OCI-LY7 (cell line): ENCODE measurements around the gene TMIGD1. TPM values are rescaled to one million over a fixed set of nuclear protein-coding genes. Genes with fewer than 3 reads are reported as not detected.

Source experiments
- BruUV-seq: library from RNA; stranded (reverse); fragments of 400-500 nt; replicated peaks from 2 replicates; lab custom pipeline; 2021; lab: Mats Ljungman, UMichigan
- CTCF ChIA-PET: fragments of 300-600 bp; sonication (Branson Sonifier 250); formaldehyde crosslinking; loops from one replicate; lab custom pipeline; 2022; ENCODE audit warnings: antibody characterized with exemption; ENCODE audit not compliant: unreplicated experiment; lab: Charles Lee
- POLR2A ChIA-PET: fragments of 300-600 bp; sonication (Branson Sonifier 250); formaldehyde crosslinking; loops from one replicate; lab custom pipeline; 2022; ENCODE audit warnings: antibody characterized with exemption; lab: Charles Lee
- DNase-seq: peaks from one replicate; pipeline ENCODE4 v3.0.0-alpha.2; 2015; ENCODE audit warnings: low spot score
- H2AFZ ChIP-seq: fragments of 200-600 bp; sonication (generic), shearing (Covaris generic); 2 replicates; pipeline ENCODE4 v1.6.1; 2014; ENCODE audit warnings: mild to moderate bottlenecking, antibody characterized with exemption, low read length, moderate library complexity
- H3K27ac ChIP-seq: fragments of 200-600 bp; sonication (generic); 2 replicates; pipeline ENCODE4 v1.5.1; 2014; ENCODE audit warnings: mixed run types, low read depth, mild to moderate bottlenecking, moderate library complexity, low read length, inconsistent platforms; ENCODE audit not compliant: poor library complexity, severe bottlenecking
- H3K36me3 ChIP-seq: fragments of 200-600 bp; sonication (generic); 2 replicates; pipeline ENCODE4 v1.6.1; 2014; ENCODE audit warnings: mild to moderate bottlenecking, antibody characterized with exemption, low read length, moderate library complexity, mixed read lengths; ENCODE audit not compliant: insufficient read depth
- H3K4me1 ChIP-seq: fragments of 200-600 bp; sonication (generic); 2 replicates; pipeline ENCODE4 v1.5.1; 2014; ENCODE audit warnings: mild to moderate bottlenecking, low read length; ENCODE audit not compliant: insufficient read depth, poor library complexity, severe bottlenecking
- H3K4me2 ChIP-seq: fragments of 200-600 bp; sonication (generic); 2 replicates; pipeline ENCODE4 v1.6.1; 2014; ENCODE audit warnings: mild to moderate bottlenecking, low read length
- H3K4me3 ChIP-seq: fragments of 200-600 bp; sonication (generic); 2 replicates; pipeline ENCODE4 v1.5.1; 2014; ENCODE audit warnings: mild to moderate bottlenecking, low read depth, low read length; ENCODE audit not compliant: poor library complexity, severe bottlenecking
- H3K79me2 ChIP-seq: fragments of 200-600 bp; sonication (generic); 2 replicates; pipeline ENCODE4 v1.6.1; 2016; ENCODE audit warnings: low read depth, mild to moderate bottlenecking, low read length, moderate library complexity, mixed read lengths; ENCODE audit not compliant: insufficient read depth
- H3K9me2 ChIP-seq: fragments of 200-600 bp; sonication (generic); 2 replicates; pipeline ENCODE4 v1.6.1; 2016; ENCODE audit warnings: mild to moderate bottlenecking, low read length, mixed read lengths; ENCODE audit not compliant: insufficient read depth
- H3K9me3 ChIP-seq: fragments of 200-600 bp; sonication (generic); 2 replicates; pipeline ENCODE4 v1.6.1; 2014; ENCODE audit warnings: mild to moderate bottlenecking, mixed run types, low read length, mixed read lengths
- H4K20me1 ChIP-seq: fragments of 200-600 bp; sonication (generic); 2 replicates; pipeline ENCODE4 v1.6.1; 2014; ENCODE audit warnings: mild to moderate bottlenecking, antibody characterized with exemption, low read length, moderate library complexity, mixed read lengths; ENCODE audit not compliant: insufficient read depth
- CTCF ChIP-seq: fragments of 200-600 bp; sonication (generic); conservative IDR thresholded peaks from 2 replicates; pipeline ENCODE4 v1.5.1; 2014; ENCODE audit warnings: mild to moderate bottlenecking, antibody characterized with exemption, low read length, moderate library complexity, mixed read lengths
- EZH2phosphoT487 ChIP-seq: fragments of 200-600 bp; sonication (generic); IDR thresholded peaks from 2 replicates; pipeline ENCODE4 v1.6.1; 2018; ENCODE audit warnings: low read depth, borderline replicate concordance, mild to moderate bottlenecking, mixed run types, antibody characterized with exemption, low read length, moderate library complexity, mixed read lengths
- intact Hi-C: fragments of 100-400 bp; cut with micrococcal nuclease; formaldehyde crosslinking; loops from one replicate; pipeline ENCODE4 v1.10.0; 2022; ENCODE audit not compliant: unreplicated experiment
- total RNA-seq, 2 experiments: library from RNA; depleted of rRNA in 1 of 2; stranded (reverse); fragments of >200 nt in 1 of 2; shearing (Covaris generic) in 1 of 2; gene quantifications; 2 replicates each; pipeline ENCODE4 v1.2.3, GENCODE V29; 2014 to 2022

TMIGD1 gene
- total RNA-seq, 2 experiments from 2014 or later, result not detected

GRCh38 chr17:30308406-30308805, 25.5 kb downstream of the TMIGD1 start:
- ChIA-PET CTCF (no interaction called here), POLR2A (interaction anchor here (0.7 to 1.5 kb wide), 3 partner anchors 8 to 1512 kb away, joined by 3 read pairs; no protein-coding TSS in a partner anchor)
- intact Hi-C loops, result no loop called here
- Histone ChIP-seq H3K9me2 (no peaks in the 10 kb centered on the region), H3K9me3 (no peaks in the 10 kb centered on the region), H3K4me1 (no peaks in the 10 kb centered on the region), H3K36me3 (no peaks in the 10 kb centered on the region), H3K4me2 (no peak overlapping the region), H4K20me1 (no peaks in the 10 kb centered on the region), H3K4me3 (no peak overlapping the region), H3K27ac (no peak overlapping the region), H2AFZ (no peak overlapping the region), H3K79me2 (no peaks in the 10 kb centered on the region)
- no peak for DNase-seq
- no peak for TF ChIP-seq EZH2phosphoT487
- no peak for TF ChIP-seq CTCF
- BruUV-seq, result no TSS peak

GRCh38 chr17:30304778-30305177, 29.1 kb downstream of the TMIGD1 start:
- intact Hi-C loops, result no loop called here
- Histone ChIP-seq H3K36me3 (no peaks in the 10 kb centered on the region), H3K4me2 (no peak overlapping the region), H4K20me1 (no peaks in the 10 kb centered on the region), H2AFZ (no peak overlapping the region), H3K9me3 (0 out of 2 replicates have a peak, but pooled peaks cover 7% of the 10 kb centered on the region), H3K79me2 (no peaks in the 10 kb centered on the region), H3K4me1 (peaks cover 17% of the 10 kb centered on the region), H3K27ac (no peak overlapping the region), H3K9me2 (no peaks in the 10 kb centered on the region), H3K4me3 (no peak overlapping the region)
- ChIA-PET CTCF (no interaction called here), POLR2A (interaction anchor here (0.7 to 0.8 kb wide), 2 partner anchors 10 to 14 kb away, joined by 3 to 5 read pairs; no protein-coding TSS in a partner anchor)
- TF ChIP-seq CTCF (no peak), EZH2phosphoT487 (no peak)
- no peak for DNase-seq
- BruUV-seq, result no TSS peak

DNA sequence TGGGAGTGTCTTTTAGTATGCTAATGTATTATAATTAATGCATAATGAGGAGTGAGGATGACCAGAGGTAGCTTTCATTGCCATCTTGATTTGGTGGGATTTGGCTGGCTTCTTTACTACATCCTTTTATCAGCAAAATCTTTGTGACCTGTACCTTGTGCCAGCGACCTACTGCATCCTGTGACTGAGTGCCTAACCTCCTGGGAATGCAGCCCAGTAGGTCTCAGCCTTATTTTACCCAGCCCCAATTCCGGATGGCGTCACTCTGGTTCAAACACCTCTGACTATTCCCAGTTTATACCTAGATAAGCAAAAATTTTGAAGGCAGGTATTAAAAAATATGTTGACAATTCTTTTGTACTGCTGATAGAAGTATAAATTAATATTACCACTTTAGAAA, 31.6 kb downstream of the TMIGD1 start:
- BruUV-seq, result no TSS peak
- ChIA-PET POLR2A (interaction anchor here (0.7 kb wide), 1 partner anchor 163 kb away, joined by 4 read pairs; no protein-coding TSS in a partner anchor), CTCF (no interaction called here)
- peaks cover 15% of the 10 kb centered on the region; the same call in 1 of the 2 replicates for H3K9me3 ChIP-seq
- no peaks in the 10 kb centered on the region for H3K9me2 ChIP-seq
- H3K4me2 ChIP-seq, result no peak overlapping the region
- no peak overlapping the region for H2AFZ ChIP-seq
- no peaks in the 10 kb centered on the region for H3K79me2 ChIP-seq
- H3K36me3 ChIP-seq, result no peaks in the 10 kb centered on the region
- no peaks in the 10 kb centered on the region for H4K20me1 ChIP-seq
- no peak overlapping the region for H3K27ac ChIP-seq
- TF ChIP-seq EZH2phosphoT487 (no peak), CTCF (no peak)
- no peak for DNase-seq
- peaks cover 17% of the 10 kb centered on the region for H3K4me1 ChIP-seq
- no peak overlapping the region for H3K4me3 ChIP-seq
- intact Hi-C loops, result no loop called here
